ENCODE results near the gene GNAI2.
A peak's percentile ranks its signal among the peaks of the same experiment; 100 is the strongest.
"Not testable (repeated sequence)": the region's sequence is repeated elsewhere in the genome, so short reads cannot be mapped to it uniquely, and the experiment has no call there.

Gene GNAI2

GRCh38 chr3:50284121-50284520, 48.1 kb downstream of the GNAI2 start:
- DNase-seq = not testable (repeated sequence)

- no peak for DNase-seq
Measured at GRCh38 chr3:50286322-50287227, 50.6 kb downstream of the GNAI2 start.

DNA sequence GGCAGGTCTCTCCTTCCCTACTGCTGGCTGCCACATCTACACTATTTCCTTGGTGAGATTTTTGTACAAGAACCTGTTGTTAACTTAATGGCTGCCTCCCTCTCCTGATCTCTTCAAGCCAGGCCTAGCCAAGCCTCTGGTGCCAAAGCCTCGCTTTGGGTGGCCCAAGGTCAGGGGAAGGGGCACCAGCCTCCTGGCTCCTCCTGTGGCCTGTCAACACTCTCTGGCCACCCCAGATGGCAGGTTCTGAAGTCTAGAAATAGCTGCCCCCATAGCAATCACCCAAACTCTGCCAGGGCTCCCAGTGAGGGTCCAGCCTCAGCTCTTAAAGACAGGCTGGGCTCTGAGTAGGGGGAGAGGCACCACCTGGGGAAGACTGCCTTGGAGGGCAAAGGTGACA, 51.3 kb downstream of the GNAI2 start:
- DNase-seq = no peak

- DNase-seq = no peak
Measured at GRCh38 chr3:50288387-50289007, 52.5 kb downstream of the GNAI2 start.

GRCh38 chr3:50289130-50289529, 53.1 kb downstream of the GNAI2 start:
- DNase-seq = no peak

- DNase-seq = no peak
Measured at GRCh38 chr3:50290161-50290641, 54.2 kb downstream of the GNAI2 start.

GRCh38 chr3:50292159-50293078, 56.4 kb downstream of the GNAI2 start, which contains the start of gene IFRD2:
Gene IFRD2 (minus strand): TSS chr3:50292429. CDS start chr3:50292274, 155 bp downstream.
- DNase-seq = peak; percentile 97

DNA sequence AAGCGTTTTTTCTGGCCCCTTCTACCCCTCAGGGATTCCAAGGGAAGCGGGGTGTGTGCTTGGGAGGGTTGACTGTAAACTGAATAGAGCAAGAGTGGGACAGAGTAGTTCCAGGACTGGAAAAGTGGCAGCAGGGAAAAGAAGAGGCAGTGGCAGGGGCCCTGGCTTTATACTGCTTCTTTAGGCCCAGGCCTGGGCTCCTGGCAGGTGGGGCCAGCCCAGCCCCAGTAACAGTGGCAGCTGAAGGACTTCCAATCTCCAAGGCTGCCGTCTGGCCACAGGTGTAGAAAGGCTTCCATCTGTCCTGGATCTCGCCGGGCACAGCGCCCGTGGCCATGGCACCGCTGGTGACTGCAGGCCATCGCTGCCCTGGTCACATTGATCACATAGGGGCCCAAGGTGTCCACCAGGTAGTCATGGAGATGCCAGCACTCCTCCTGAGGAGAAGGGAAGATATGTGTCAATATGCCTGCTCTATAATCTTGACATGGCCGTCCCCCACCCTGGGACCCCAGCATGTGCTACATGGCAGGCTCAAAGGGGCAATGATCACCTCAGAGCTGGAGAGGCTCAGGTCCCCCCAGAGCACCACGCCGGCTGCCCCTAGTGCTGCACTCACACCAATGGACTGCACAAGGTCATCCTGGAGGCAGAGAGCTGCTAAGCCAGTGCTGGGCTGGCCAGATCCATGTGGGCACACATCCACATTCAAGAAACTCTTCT, 57.2 kb downstream of the GNAI2 start:
- no peak for DNase-seq

- no peak for DNase-seq
Measured at GRCh38 chr3:50294089-50294488, 58.1 kb downstream of the GNAI2 start.

GRCh38 chr3:50294492-50295403, 58.7 kb downstream of the GNAI2 start:
- no peak for DNase-seq

DNA sequence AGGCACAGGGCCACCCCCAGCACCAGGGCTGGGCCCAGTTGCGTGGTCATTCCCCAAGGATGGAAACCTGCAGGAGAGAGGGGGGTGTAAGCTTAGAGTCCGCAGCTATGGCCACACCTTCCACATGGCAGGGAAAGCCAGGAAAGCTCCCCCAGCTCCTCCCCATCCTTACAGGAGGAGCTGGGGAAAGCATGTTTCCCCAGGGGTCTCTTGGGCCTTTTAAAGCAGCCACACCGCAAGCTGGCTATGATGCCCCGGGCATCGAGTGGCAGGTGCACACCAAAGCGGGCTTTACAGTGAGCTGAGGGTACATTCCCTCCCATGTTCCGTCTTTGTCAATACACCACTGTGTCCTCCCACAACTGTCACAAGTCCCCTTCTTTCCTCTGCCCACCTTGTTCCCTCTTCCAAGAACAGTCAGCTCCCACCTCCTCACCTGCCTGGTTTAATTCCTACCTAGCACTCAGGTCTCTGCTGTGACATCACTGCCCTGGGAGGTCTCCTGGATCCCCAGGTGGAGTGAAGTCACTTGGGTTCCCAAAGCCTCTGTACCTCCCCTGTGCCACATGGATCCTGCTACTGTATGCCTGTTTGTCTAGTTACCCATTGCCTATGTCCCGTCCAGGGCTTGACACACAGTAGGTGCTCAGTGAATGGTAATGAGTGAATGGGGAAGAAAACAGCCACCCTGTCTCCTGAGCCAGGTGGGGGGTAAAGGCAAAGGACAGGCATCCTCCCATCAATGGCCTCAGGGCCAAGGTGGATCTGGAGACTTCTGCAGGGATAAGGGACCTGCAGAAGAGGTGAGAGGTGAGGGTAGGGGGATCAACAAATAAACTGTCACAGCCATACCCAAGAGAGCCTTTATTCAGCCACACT, 59.8 kb downstream of the GNAI2 start:
- no peak for DNase-seq

- no peak for DNase-seq
Measured at GRCh38 chr3:50296721-50297383, 60.8 kb downstream of the GNAI2 start.

GRCh38 chr3:50297384-50297775, 61.4 kb downstream of the GNAI2 start:
- DNase-seq = no peak

DNA sequence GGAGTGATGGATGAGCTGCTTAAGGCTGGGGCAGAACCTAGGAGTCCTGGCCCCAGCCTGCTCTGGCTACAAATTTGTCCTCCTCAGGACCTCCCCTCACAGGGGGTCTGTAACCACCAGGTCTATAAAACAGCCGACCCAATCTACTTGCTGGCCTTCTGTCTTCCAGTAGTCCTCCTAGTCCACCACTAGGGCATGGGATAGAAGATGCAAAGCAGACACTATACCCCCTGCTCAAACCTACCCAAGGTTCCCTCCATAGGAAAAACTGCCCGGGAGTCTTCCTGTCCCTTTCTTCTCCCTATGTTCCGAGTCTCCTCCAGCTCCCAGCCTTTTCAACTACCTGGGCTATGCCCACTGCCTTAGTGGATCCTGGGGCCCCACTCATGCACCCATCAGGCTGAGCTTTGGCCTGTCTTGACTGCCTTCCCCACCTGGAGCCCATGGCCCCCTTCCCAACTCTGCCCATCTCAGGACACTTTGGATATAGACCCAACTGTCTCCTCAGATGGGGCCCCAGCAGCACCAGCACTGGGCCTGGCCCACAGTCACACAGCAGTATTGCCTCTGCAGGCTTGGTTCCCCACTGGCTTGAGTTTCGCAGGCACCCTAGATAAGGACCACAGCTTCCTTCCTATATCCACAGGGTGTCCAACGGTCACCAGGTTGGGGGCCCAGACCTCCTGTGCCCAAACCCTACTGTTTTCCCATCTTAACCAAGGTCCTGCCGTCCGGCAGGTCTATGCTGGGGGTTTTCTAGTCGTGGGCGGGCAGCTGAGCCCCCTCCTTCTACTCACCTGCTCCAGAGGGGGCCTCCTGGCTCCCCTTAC, 62.1 kb downstream of the GNAI2 start:
- no peak for DNase-seq

GRCh38 chr3:50298836-50299637, 63.0 kb downstream of the GNAI2 start, which contains the start of the genes HYAL3 and NAA80:
Gene HYAL3 (minus strand): TSS chr3:50299405. CDS start chr3:50295602, 3,803 bp downstream.
Gene NAA80 (minus strand): TSS chr3:50299405. CDS start chr3:50297463, 1,942 bp downstream.
- peak; percentile 99 for DNase-seq

GRCh38 chr3:50299638-50299928, 63.6 kb downstream of the GNAI2 start:
- DNase-seq = no peak

- DNase-seq = peak; percentile 50
Measured at GRCh38 chr3:50299929-50300680, 64.1 kb downstream of the GNAI2 start.

All from fibroblast of skin of right biceps (primary cell).